KMS-11 (cell line): ENCODE measurements around the gene TIE1.

Experiments used
- H2AFZ ChIP-seq: fragments of 200-600 bp; sonication (generic); 2 replicates; pipeline ENCODE4 v1.6.1; 2016; ENCODE audit warnings: antibody characterized with exemption, mixed run types, low read depth
- H3K27ac ChIP-seq: fragments of 200-600 bp; sonication (generic); 2 replicates; pipeline ENCODE4 v1.6.1; 2016; ENCODE audit warnings: mild to moderate bottlenecking, mixed run types
- H3K27me3 ChIP-seq: fragments of 200-600 bp; sonication (generic); 2 replicates; pipeline ENCODE4 v1.6.1; 2017; ENCODE audit warnings: mild to moderate bottlenecking, low read depth, mixed run types, moderate library complexity; ENCODE audit not compliant: insufficient read depth
- H3K36me3 ChIP-seq: fragments of 200-600 bp; sonication (generic); 2 replicates; pipeline ENCODE4 v1.6.1; 2017; ENCODE audit warnings: mild to moderate bottlenecking, mixed run types; ENCODE audit not compliant: insufficient read depth
- H3K4me1 ChIP-seq: fragments of 200-600 bp; sonication (generic); 2 replicates; pipeline ENCODE4 v1.6.1; 2016; ENCODE audit warnings: mild to moderate bottlenecking, low read depth, mixed run types; ENCODE audit not compliant: poor library complexity, severe bottlenecking
- H3K4me2 ChIP-seq: fragments of 200-600 bp; sonication (generic); 2 replicates; pipeline ENCODE4 v1.7.0; 2016; ENCODE audit warnings: mild to moderate bottlenecking, mixed run types
- H3K4me3 ChIP-seq: fragments of 200-600 bp; sonication (generic); IDR thresholded peaks from 2 replicates; pipeline ENCODE4 v1.6.1; 2017; ENCODE audit warnings: low read depth, low read length, mixed read lengths; ENCODE audit not compliant: insufficient read depth
- H3K79me2 ChIP-seq: fragments of 200-600 bp; sonication (generic); 2 replicates; pipeline ENCODE4 v1.6.1; 2016; ENCODE audit warnings: low read depth, mixed run types; ENCODE audit not compliant: insufficient read depth
- H3K9ac ChIP-seq: fragments of 200-600 bp; sonication (generic); 2 replicates; pipeline ENCODE4 v1.6.1; 2016; ENCODE audit warnings: mild to moderate bottlenecking, mixed run types
- H4K20me1 ChIP-seq: fragments of 200-600 bp; sonication (generic); 2 replicates; pipeline ENCODE4 v1.6.1; 2016; ENCODE audit warnings: mild to moderate bottlenecking, mixed run types; ENCODE audit not compliant: insufficient read depth
- TF ChIP-seq, protein P1 (sequence below): fragments of 200-600 bp; sonication (generic); conservative IDR thresholded peaks from 2 replicates; pipeline ENCODE4 v1.6.1; 2017; ENCODE audit warnings: low read depth, mild to moderate bottlenecking, antibody characterized with exemption, low read length, moderate library complexity, mixed read lengths

Gene TIE1

GRCh38 chr1:43359696-43360095, 58.9 kb downstream of the TIE1 start:
- Histone ChIP-seq H3K27ac (no peak overlapping the region), H3K27me3 (no peaks in the 10 kb centered on the region), H3K36me3 (no peaks in the 10 kb centered on the region), H4K20me1 (no peaks in the 10 kb centered on the region), H3K9ac (peak overlapping the region; percentile 55; the same call in 1 of the 2 replicates), H3K79me2 (peaks cover 23% of the 10 kb centered on the region), H2AFZ (no peak overlapping the region), H3K4me2 (peak overlapping the region; percentile 70), H3K4me3 (peak overlapping the region; percentile 71), H3K4me1 (peaks cover 23% of the 10 kb centered on the region)
- TF ChIP-seq, protein P1, sequence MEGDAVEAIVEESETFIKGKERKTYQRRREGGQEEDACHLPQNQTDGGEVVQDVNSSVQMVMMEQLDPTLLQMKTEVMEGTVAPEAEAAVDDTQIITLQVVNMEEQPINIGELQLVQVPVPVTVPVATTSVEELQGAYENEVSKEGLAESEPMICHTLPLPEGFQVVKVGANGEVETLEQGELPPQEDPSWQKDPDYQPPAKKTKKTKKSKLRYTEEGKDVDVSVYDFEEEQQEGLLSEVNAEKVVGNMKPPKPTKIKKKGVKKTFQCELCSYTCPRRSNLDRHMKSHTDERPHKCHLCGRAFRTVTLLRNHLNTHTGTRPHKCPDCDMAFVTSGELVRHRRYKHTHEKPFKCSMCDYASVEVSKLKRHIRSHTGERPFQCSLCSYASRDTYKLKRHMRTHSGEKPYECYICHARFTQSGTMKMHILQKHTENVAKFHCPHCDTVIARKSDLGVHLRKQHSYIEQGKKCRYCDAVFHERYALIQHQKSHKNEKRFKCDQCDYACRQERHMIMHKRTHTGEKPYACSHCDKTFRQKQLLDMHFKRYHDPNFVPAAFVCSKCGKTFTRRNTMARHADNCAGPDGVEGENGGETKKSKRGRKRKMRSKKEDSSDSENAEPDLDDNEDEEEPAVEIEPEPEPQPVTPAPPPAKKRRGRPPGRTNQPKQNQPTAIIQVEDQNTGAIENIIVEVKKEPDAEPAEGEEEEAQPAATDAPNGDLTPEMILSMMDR, result no peak

- H2AFZ ChIP-seq, result no peak overlapping the region
- no peaks in the 10 kb centered on the region for H4K20me1 ChIP-seq
- H3K4me2 ChIP-seq, result peak overlapping the region; percentile 70; the same call in 1 of the 2 replicates
- TF ChIP-seq, protein P1, result no peak
- peaks cover 23% of the 10 kb centered on the region for H3K4me1 ChIP-seq
- H3K27me3 ChIP-seq, result no peaks in the 10 kb centered on the region
- no peak overlapping the region for H3K27ac ChIP-seq
- H3K79me2 ChIP-seq, result peaks cover 23% of the 10 kb centered on the region
- H3K36me3 ChIP-seq, result no peaks in the 10 kb centered on the region
- H3K9ac ChIP-seq, result no peak overlapping the region
- H3K4me3 ChIP-seq, result no peak overlapping the region
Measured at GRCh38 chr1:43360616-43361015, 59.8 kb downstream of the TIE1 start.

GRCh38 chr1:43363283-43363934, 62.6 kb downstream of the TIE1 start:
- Histone ChIP-seq H3K4me3 (no peak overlapping the region), H3K27ac (no peak overlapping the region), H3K4me2 (no peak overlapping the region), H2AFZ (no peak overlapping the region), H3K27me3 (no peaks in the 10 kb centered on the region), H4K20me1 (no peaks in the 10 kb centered on the region), H3K36me3 (no peaks in the 10 kb centered on the region), H3K9ac (no peak overlapping the region), H3K4me1 (peaks cover 24% of the 10 kb centered on the region), H3K79me2 (peaks cover 32% of the 10 kb centered on the region)
- TF ChIP-seq, protein P1, result no peak

- peaks cover 28% of the 10 kb centered on the region for H3K4me1 ChIP-seq
- no peak overlapping the region for H3K4me2 ChIP-seq
- H3K9ac ChIP-seq, result no peak overlapping the region
- H3K79me2 ChIP-seq, result peaks cover 35% of the 10 kb centered on the region
- no peak overlapping the region for H2AFZ ChIP-seq
- H3K27ac ChIP-seq, result no peak overlapping the region
- TF ChIP-seq, protein P1, result no peak
- H4K20me1 ChIP-seq, result no peaks in the 10 kb centered on the region
- no peaks in the 10 kb centered on the region for H3K27me3 ChIP-seq
- no peaks in the 10 kb centered on the region for H3K36me3 ChIP-seq
- no peak overlapping the region for H3K4me3 ChIP-seq
Measured at GRCh38 chr1:43363935-43364525, 63.2 kb downstream of the TIE1 start.
